GM19452 (cell line): ENCODE data around the gene EMC8.

Experiments used
- ATAC-seq: cut with Tn5 transposase; IDR thresholded peaks from one replicate; pipeline ENCODE4 v1.9.1; 2021; ENCODE audit not compliant: unreplicated experiment

EMC8 gene

GRCh38 chr16:85759136-85759535, 40.2 kb downstream of the EMC8 start:
- no peak for ATAC-seq

- no peak for ATAC-seq
Observed at GRCh38 chr16:85757341-85757822, 42.0 kb downstream of the EMC8 start.

DNA sequence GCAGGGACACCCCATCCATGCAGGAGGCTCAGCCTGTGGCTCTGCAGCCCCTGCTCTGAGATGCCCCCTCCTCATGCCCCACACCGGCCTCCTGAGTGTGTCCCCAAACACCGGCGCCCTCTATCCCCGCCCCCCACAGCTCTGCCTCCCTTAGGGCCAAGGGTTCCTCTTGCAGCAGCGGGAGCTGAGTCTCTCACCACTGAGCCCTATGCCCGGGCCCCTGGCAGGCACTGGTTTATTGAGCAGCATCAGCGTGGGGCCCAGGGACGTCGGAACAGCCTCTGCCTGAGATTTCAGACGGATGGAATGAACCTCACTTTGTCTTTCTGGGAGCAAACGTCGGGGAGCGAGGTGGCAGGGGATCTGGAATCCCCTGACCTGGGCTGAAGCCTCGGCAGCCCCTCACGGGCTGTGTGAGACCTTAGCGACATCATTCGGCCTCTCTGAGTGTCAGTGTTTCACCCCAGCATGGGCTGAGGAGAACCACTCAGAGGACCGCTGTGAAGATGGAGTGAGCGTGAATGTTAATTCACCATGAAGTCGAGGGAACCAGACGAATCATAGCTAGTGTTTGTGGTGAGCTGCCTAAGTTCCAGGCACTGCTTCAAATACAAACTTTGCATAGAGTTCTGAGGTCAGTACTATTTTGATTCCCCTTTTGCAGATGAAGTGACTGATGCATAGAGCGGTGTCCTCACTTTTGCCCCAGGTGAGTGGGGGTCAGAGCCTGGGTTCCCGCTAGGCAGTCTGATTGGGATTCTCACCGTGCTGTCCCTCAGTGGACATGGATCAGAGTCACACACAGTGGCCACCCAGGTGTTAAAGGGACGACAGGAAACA, 43.2 kb downstream of the EMC8 start:
- ATAC-seq, result peak; percentile 40

- no peak for ATAC-seq
Observed at GRCh38 chr16:85754413-85754812, 44.9 kb downstream of the EMC8 start.

DNA sequence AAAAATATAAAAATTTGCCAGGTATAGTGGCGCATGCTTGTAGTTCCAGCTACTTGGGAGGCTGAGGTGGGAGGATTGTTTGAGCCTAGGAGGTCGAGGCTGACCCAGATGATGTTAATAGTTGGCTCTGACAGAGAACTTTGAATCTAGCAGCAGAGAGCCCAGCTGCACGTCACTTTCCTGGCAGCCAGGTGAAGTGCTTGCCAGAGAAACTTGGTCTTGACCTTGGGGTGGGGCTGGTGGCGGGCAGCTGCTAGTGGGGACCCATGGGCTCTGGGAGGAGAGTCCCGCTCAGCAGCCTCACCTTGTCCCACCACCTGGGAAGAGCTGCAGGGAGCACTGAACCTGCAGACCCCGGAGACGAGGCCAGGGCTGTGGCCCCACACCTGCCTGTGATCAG, 45.4 kb downstream of the EMC8 start:
- no peak for ATAC-seq

DNA sequence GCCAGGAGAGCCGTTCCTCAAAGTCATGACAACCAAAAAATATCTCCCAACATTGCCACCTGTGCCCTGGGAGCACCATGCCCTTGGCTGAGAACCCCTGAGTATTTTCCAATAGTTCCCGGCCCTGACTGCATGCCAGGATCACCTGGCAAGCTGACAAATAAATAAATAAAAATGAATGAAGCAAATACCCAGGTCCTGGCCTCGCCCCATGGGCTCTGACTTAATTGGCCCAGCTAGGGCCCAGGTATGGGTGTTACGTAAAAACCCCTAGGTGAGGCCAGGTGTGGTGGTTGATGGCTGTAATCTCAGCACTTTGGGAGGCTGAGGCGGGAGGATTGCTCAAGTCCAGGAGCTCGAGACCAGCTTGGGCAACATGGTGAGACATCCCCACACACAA, 45.8 kb downstream of the EMC8 start:
- no peak for ATAC-seq

DNA sequence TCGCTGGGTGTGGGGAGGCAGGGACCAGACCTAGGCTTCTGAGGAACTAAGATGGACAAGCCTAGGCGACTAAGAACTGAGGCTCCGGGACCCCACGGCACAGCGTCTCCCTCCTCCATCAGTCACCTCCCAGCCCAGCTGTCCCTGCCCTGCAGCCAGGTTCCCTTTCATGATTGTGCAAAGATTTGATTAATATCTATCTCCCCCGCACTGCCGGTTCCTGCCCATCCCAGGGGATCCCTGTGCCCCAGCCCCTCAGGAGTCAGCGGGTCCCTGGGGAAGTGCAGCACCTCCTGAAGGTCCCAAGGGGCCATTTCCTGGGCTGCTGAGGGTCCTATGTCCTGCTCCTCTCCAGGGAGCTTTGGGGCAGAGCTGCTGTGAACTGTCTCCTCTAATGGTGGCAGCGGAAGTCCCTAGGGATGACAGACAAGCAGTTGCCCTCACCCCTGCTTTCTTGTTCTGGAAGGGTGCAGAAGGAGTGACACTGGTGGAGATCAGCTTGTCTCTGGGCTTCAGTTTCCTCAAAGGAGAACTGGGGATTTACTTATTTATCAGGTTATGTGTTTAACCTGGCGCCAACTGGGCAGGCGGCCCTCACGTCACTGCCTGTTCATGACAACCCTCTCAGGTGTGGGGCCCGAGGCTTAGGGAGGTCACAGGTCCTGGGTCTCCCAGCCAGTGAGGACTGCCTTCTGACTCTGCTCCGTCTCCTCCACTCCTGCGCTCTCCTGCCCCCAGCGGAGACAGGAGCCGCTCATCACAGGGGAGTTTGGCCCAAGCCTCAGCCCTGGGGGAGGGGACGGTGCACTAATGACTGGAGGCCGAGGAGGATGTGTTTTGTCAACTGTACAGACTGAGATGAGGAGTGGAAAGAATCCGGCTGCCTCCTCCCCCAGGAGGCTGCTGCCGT, 46.6 kb downstream of the EMC8 start:
- no peak for ATAC-seq

DNA sequence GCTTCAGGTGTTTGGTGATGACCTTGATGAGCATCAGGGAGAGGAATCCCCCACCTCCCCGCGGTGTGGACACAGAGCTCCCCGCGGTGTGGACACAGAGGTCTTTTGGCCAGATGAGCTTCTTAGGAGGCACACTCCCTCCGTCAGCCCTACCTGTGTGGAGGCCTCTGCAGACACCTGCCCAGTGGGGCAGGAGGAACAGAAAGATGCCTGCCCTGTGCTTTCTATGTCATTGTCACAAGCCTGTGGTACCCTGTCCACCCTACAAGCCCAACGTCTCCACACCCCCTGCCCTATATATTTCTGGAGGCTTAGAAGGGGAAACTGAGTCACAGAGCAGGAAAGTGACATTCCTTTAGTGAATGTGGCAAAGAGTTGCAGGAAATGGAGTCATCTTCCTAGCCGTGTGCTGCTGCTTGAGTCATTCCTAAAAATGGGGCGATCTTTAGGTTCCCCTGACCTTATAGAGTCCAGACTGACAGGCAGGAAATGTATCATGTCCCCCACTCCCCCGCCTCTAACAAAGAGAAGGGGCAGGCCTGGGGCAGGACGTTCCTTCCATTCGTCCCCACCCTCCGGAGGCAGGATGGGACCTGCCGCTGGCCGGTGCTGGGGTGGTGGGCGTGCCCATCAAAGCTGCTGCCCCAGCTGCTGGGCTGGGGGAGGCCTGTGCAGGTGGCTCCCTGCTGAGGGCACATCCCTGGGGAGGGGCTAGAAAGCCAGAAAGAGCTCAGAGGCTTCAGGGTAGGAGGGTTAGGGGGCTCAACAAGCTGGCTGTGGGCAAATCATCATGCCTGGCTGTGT, 47.4 kb downstream of the EMC8 start:
- no peak for ATAC-seq

- no peak for ATAC-seq
Observed at GRCh38 chr16:85750827-85751697, 48.3 kb downstream of the EMC8 start, which contains the start of gene C16orf74. TSS of gene C16orf74 (minus strand) at chr16:85751096. CDS start at chr16:85735217, 15,879 bp downstream.

- no peak for ATAC-seq
Observed at GRCh38 chr16:85750146-85750826, 49.1 kb downstream of the EMC8 start.

DNA sequence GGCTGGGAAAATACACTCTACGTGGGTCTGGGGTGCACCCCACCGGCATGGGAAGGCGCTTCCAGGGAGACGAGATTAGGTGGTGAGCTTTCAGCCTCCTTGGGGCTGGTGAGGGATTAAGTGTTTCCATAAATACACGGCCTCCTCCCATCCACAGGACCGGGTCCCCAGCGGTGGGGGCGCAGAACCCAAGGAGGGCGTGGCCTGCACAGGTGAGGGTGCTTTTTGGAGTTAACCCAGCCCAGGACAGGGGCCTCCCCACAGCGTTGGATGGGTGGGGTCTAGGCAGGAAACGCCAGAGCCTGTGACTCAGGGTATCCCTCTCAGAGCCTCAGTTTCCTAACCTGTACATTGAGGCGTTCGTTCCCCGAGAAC, 49.6 kb downstream of the EMC8 start:
- ATAC-seq, result no peak

GRCh38 chr16:85746460-85747215, 52.7 kb downstream of the EMC8 start:
- ATAC-seq, result no peak

GRCh38 chr16:85738923-85739715, 60.2 kb downstream of the EMC8 start:
- ATAC-seq, result no peak

- ATAC-seq, result no peak
Observed at GRCh38 chr16:85736921-85737320, 62.4 kb downstream of the EMC8 start.

DNA sequence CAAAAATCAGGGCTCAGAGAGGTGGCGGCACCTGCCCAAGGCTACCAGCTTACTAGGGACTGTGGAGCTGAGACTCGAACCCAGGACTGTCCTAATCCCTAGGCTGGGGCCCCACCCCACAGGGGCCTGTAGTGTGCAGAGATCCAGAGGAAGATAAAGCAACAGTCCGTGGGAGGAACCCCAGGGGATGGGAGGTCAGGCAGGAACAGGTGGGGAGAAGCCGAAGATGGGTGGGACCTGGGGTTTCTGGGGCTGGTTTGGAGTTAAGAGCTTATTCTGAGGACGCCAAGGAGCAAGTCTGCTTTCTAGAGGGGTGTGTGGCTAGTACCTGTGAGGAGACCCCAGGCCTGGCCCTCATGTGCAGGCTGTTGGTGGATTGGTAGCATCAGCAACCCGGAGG, 63.4 kb downstream of the EMC8 start:
- no peak for ATAC-seq

- ATAC-seq, result peak; percentile 83
Observed at GRCh38 chr16:85735225-85735635, 64.1 kb downstream of the EMC8 start.

GRCh38 chr16:85734311-85735017, 64.9 kb downstream of the EMC8 start:
- no peak for ATAC-seq
